HUES64 (cell line): ENCODE measurements around the gene RFX4.

Source experiments
- H3K27ac ChIP-seq: 2 replicates; pipeline ENCODE4 v1.7.0; 2013; ENCODE audit warnings: low read depth, low read length, inconsistent platforms
- H3K27me3 ChIP-seq: 2 replicates; pipeline ENCODE4 v1.6.1; 2013; ENCODE audit warnings: mild to moderate bottlenecking, low read length; ENCODE audit not compliant: insufficient read depth
- H3K36me3 ChIP-seq: 2 replicates; pipeline ENCODE4 v1.6.1; 2013; ENCODE audit warnings: mild to moderate bottlenecking, low read length; ENCODE audit not compliant: insufficient read depth
- H3K4me1 ChIP-seq: 2 replicates; pipeline ENCODE4 v1.6.1; 2013; ENCODE audit warnings: mild to moderate bottlenecking, low read length, moderate library complexity; ENCODE audit not compliant: insufficient read depth
- H3K4me3 ChIP-seq: 2 replicates; pipeline ENCODE4 v1.5.1; 2013; ENCODE audit warnings: mild to moderate bottlenecking, low read length, moderate library complexity
- H3K9ac ChIP-seq: 2 replicates; pipeline ENCODE4 v1.6.1; 2013; ENCODE audit warnings: mild to moderate bottlenecking, low read depth, low read length
- H3K9me3 ChIP-seq: 2 replicates; pipeline ENCODE4 v1.6.1; 2013; ENCODE audit warnings: low read depth, low read length; ENCODE audit not compliant: insufficient read depth
- WGBS: fragments of 150-250, 120-280 bp; methylation state at CpG from one replicate; pipeline ENCODE4 v1.1.7; 2013; ENCODE audit warnings: missing lambda C conversion rate; 5-methylcytosine and 5-hydroxymethylcytosine counted together

The RFX4 gene

GRCh38 chr12:106783515-106783914 is 200.7 kb downstream of the RFX4 start:
- H3K4me3 ChIP-seq = no peak overlapping the region
- no peak overlapping the region for H3K27ac ChIP-seq
- H3K4me1 ChIP-seq = peaks cover 42% of the 10 kb centered on the region
- H3K27me3 ChIP-seq = no peaks in the 10 kb centered on the region
- H3K36me3 ChIP-seq = peaks cover 30% of the 10 kb centered on the region
- no peaks in the 10 kb centered on the region for H3K9me3 ChIP-seq
- WGBS = 86% methylated on average over 4 of the region's 5 CpGs
- H3K9ac ChIP-seq = no peak overlapping the region

- no peaks in the 10 kb centered on the region for H3K9me3 ChIP-seq
- no peak overlapping the region for H3K4me3 ChIP-seq
- H3K4me1 ChIP-seq = no peaks in the 10 kb centered on the region
- H3K27ac ChIP-seq = no peak overlapping the region
- no peak overlapping the region for H3K9ac ChIP-seq
- no peaks in the 10 kb centered on the region for H3K27me3 ChIP-seq
- H3K36me3 ChIP-seq = peaks cover 56% of the 10 kb centered on the region
- WGBS = 97% methylated on average over 1 of the region's 2 CpGs
These were observed 207.2 kb downstream of the RFX4 start for GRCh38 chr12:106790020-106790419.

- Histone ChIP-seq H3K27ac (no peak overlapping the region), H3K9ac (no peak overlapping the region), H3K4me3 (no peak overlapping the region), H3K9me3 (no peaks in the 10 kb centered on the region), H3K4me1 (no peaks in the 10 kb centered on the region), H3K27me3 (no peaks in the 10 kb centered on the region), H3K36me3 (peaks cover 46% of the 10 kb centered on the region)
These were observed 208.7 kb downstream of the RFX4 start for GRCh38 chr12:106791531-106791930.

GRCh38 chr12:106794369-106794768 is 211.6 kb downstream of the RFX4 start:
- Histone ChIP-seq H3K4me3 (no peak overlapping the region), H3K4me1 (no peaks in the 10 kb centered on the region), H3K36me3 (peaks cover 42% of the 10 kb centered on the region), H3K9me3 (no peaks in the 10 kb centered on the region), H3K9ac (no peak overlapping the region), H3K27ac (no peak overlapping the region), H3K27me3 (no peaks in the 10 kb centered on the region)
- WGBS = 71% methylated on average over 1 of the region's 1 CpG

GRCh38 chr12:106801167-106801708 is 218.4 kb downstream of the RFX4 start:
- Histone ChIP-seq H3K36me3 (peaks cover 24% of the 10 kb centered on the region), H3K27me3 (no peaks in the 10 kb centered on the region), H3K9me3 (no peaks in the 10 kb centered on the region), H3K4me3 (no peak overlapping the region), H3K4me1 (no peaks in the 10 kb centered on the region), H3K27ac (no peak overlapping the region), H3K9ac (no peak overlapping the region)
- WGBS = no CpG with 5 or more reads among the region's 1 CpG

- 97% methylated on average over 3 of the region's 4 CpGs for WGBS
- Histone ChIP-seq H3K9ac (no peak overlapping the region), H3K4me3 (no peak overlapping the region), H3K36me3 (peaks cover 28% of the 10 kb centered on the region), H3K27ac (no peak overlapping the region), H3K4me1 (no peaks in the 10 kb centered on the region), H3K27me3 (no peaks in the 10 kb centered on the region), H3K9me3 (no peaks in the 10 kb centered on the region)
These were observed 219.2 kb downstream of the RFX4 start for GRCh38 chr12:106801830-106802533.

- Histone ChIP-seq H3K9me3 (no peaks in the 10 kb centered on the region), H3K9ac (no peak overlapping the region), H3K4me1 (no peaks in the 10 kb centered on the region), H3K27ac (no peak overlapping the region), H3K36me3 (peaks cover 18% of the 10 kb centered on the region), H3K4me3 (no peak overlapping the region), H3K27me3 (no peaks in the 10 kb centered on the region)
- WGBS = 69% methylated on average over 2 of the region's 3 CpGs
These were observed 221.9 kb downstream of the RFX4 start for GRCh38 chr12:106804668-106805067.
